ENCODE data around the gene DMXL2. TPM values are rescaled to one million over a fixed set of nuclear protein-coding genes. Genes with fewer than 3 reads are reported as not detected.

Gene DMXL2
- total and polyA plus RNA-seq, 9 of the 15 experiments (the other 6 are each of a cell fraction or from before 2014, with no cell fraction given): 9.3 to 57.7 (median 30.7) TPM

DNA sequence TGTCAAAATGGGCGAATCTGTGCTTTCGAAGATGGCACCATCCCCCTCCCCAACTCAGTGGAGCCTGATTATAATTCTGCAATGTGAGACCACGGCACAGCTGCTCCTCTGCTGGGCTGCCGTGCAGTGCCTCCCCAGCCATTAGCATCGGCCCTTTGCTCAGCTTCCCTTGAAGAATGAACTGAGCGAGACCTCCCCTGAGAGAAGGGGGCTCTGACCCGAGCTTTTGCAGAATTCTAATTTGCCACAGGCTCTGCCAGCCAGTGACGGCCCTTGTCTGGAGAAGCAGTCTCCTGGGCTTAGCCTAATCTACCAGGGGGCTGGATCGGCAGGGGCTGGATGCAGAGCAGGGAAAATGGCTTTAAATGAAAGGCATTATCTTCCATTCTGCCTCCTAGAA lies 223.9 kb downstream of the DMXL2 start:
- intact Hi-C loops (cut with micrococcal nuclease) (no loop called here), in situ Hi-C loops (cut with MboI) (no loop called here)
- no peaks in the 10 kb centered on the region for H3K36me3 ChIP-seq (ENCODE audit: control insufficient read depth, insufficient read depth, low read length)
- H3K9me1 ChIP-seq (ENCODE audit: control insufficient read depth, insufficient read depth, low read length): no peaks in the 10 kb centered on the region
- CTCF ChIA-PET (ENCODE audit: low intra/inter-chr PET ratio): no interaction called here
- POLR2A ChIA-PET: interaction anchor here (0.7 kb wide), 2 partner anchors 31 to 219 kb away, joined by 3 read pairs; no protein-coding TSS in a partner anchor
- no peak overlapping the region for H3K4me2 ChIP-seq (ENCODE audit: insufficient read depth, low read length)
- H3K9ac ChIP-seq (ENCODE audit: insufficient read depth in 1 of 2, low read depth in 2 of 2, low read length in 2 of 2): no peak overlapping the region
- H4K20me1 ChIP-seq (replicated peaks; ENCODE audit: control insufficient read depth, insufficient read depth, low read length): no peaks in the 10 kb centered on the region
- 1% methylated on average over 9 of the region's 9 CpGs for WGBS (ENCODE audit: insufficient coverage, low coverage, missing lambda C conversion rate)
- no peak overlapping the region for H3K27ac ChIP-seq (ENCODE audit: extremely low read depth, low read depth, low read length)
- no peak overlapping the region for H2AFZ ChIP-seq (ENCODE audit: low read depth, low read length)
- no peak for FAIRE-seq
- TF ChIP-seq, protein P1, sequence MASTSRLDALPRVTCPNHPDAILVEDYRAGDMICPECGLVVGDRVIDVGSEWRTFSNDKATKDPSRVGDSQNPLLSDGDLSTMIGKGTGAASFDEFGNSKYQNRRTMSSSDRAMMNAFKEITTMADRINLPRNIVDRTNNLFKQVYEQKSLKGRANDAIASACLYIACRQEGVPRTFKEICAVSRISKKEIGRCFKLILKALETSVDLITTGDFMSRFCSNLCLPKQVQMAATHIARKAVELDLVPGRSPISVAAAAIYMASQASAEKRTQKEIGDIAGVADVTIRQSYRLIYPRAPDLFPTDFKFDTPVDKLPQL (IDR thresholded peaks at IDR 0.05; ENCODE audit: extremely low read depth, insufficient read length): no peak
- TF ChIP-seq PPARD (CRISPR knock-in tag; IDR thresholded peaks at IDR 0.05): no peak
- TF ChIP-seq ERF (CRISPR knock-in tag; IDR thresholded peaks at IDR 0.05): no peak
- TF ChIP-seq NR2F6 (CRISPR knock-in tag; IDR thresholded peaks at IDR 0.05): no peak
- TF ChIP-seq RBM39 (optimal IDR thresholded peaks at IDR 0.05; ENCODE audit: low read depth, low read length): no peak
- no peak for TF ChIP-seq ZKSCAN8 (CRISPR knock-in tag; IDR thresholded peaks at IDR 0.05)
- no peak for TF ChIP-seq MEF2D (tag; conservative IDR thresholded peaks at IDR 0.05; ENCODE audit: low read depth)
- TF ChIP-seq, protein P2, sequence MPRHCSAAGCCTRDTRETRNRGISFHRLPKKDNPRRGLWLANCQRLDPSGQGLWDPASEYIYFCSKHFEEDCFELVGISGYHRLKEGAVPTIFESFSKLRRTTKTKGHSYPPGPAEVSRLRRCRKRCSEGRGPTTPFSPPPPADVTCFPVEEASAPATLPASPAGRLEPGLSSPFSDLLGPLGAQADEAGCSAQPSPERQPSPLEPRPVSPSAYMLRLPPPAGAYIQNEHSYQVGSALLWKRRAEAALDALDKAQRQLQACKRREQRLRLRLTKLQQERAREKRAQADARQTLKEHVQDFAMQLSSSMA (CRISPR knock-in tag; IDR thresholded peaks at IDR 0.05): no peak
- TF ChIP-seq BHLHE40 (IDR thresholded peaks at IDR 0.05; ENCODE audit: low read length): no peak
- TF ChIP-seq, protein P3, sequence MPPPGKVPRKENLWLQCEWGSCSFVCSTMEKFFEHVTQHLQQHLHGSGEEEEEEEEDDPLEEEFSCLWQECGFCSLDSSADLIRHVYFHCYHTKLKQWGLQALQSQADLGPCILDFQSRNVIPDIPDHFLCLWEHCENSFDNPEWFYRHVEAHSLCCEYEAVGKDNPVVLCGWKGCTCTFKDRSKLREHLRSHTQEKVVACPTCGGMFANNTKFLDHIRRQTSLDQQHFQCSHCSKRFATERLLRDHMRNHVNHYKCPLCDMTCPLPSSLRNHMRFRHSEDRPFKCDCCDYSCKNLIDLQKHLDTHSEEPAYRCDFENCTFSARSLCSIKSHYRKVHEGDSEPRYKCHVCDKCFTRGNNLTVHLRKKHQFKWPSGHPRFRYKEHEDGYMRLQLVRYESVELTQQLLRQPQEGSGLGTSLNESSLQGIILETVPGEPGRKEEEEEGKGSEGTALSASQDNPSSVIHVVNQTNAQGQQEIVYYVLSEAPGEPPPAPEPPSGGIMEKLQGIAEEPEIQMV (tag; conservative IDR thresholded peaks at IDR 0.05; ENCODE audit: low read depth): no peak
- TF ChIP-seq HDAC3 (IDR thresholded peaks at IDR 0.05; ENCODE audit: borderline replicate concordance, partially characterized antibody): no peak
- no peak for TF ChIP-seq BMI1 (IDR thresholded peaks at IDR 0.05; ENCODE audit: low read length)
- TF ChIP-seq HDAC8 (tag; IDR thresholded peaks at IDR 0.05): no peak
- TF ChIP-seq TOE1 (IDR thresholded peaks at IDR 0.05; ENCODE audit: borderline replicate concordance): no peak
- no peak for TF ChIP-seq TOE1 (CRISPR knock-in tag; IDR thresholded peaks at IDR 0.05; ENCODE audit: borderline replicate concordance, low read depth)
- no peak for TF ChIP-seq CTBP1 (IDR thresholded peaks at IDR 0.05; ENCODE audit: borderline replicate concordance)
- no peak for TF ChIP-seq YBX1 (IDR thresholded peaks at IDR 0.05)
- no peak for TF ChIP-seq CEBPG (CRISPR knock-in tag; IDR thresholded peaks at IDR 0.05)
- no peak for TF ChIP-seq CEBPG (tag; conservative IDR thresholded peaks at IDR 0.05 in 1 of 2, IDR thresholded peaks at IDR 0.05 in 1 of 2)
- no peak for TF ChIP-seq HSF4 (CRISPR knock-in tag; IDR thresholded peaks at IDR 0.05; ENCODE audit: borderline replicate concordance)
- BruUV-seq (replicated peaks): no TSS peak
- no peak for DNase-seq (ENCODE audit: extremely low read depth in 1 of 4, low spot score in 3 of 4)
- ATAC-seq: no peak
- H3K79me2 ChIP-seq (ENCODE audit: control insufficient read depth, insufficient read depth, low read length): no peaks in the 10 kb centered on the region
- H3K4me1 ChIP-seq (replicated peaks in 1 of 2; ENCODE audit: control insufficient read depth in 2 of 2, insufficient read depth in 2 of 2, low read length in 2 of 2): no peaks in the 10 kb centered on the region
- H3K4me3 ChIP-seq: no peak overlapping the region
- no peaks in the 10 kb centered on the region for H3K9me3 ChIP-seq (replicated peaks; ENCODE audit: control insufficient read depth, insufficient read depth, low read depth, low read length)
- H3K27me3 ChIP-seq (ENCODE audit: control insufficient read depth in 2 of 2, insufficient read depth in 2 of 2, low read length in 2 of 2): peaks cover 37 to 39% of the 10 kb centered on the region in 2 experiments
